Left lung (tissue), 10 donors: ENCODE results near the gene MICALL2. TPM values are rescaled to one million over a fixed set of nuclear protein-coding genes. Genes with fewer than 3 reads are reported as not detected.
A peak's percentile ranks its signal among the peaks of the same experiment; 100 is the strongest.

Experiments used
- ATAC-seq: fragments of 200-7000 bp; cut with Tn5 transposase; one replicate; pipeline ENCODE4 v1.9.1; 2020; ENCODE audit warnings: moderate library complexity
- DNase-seq, 4 donors: peaks; one replicate each; pipeline ENCODE4 v3.0.0-alpha.2; 2013 to 2020
- H3K27ac ChIP-seq, 2 donors: fragments of 200-600 bp; sonication (generic) in 1 of 2; one replicate each; pipeline versions ENCODE4 v1.5.0 to v1.8.0; 2020 to 2021
- H3K27me3 ChIP-seq, 2 donors: fragments of 200-600 bp; sonication (generic) in 1 of 2; one replicate each; pipeline versions ENCODE4 v1.5.0 to v1.8.0; 2020 to 2021
- H3K36me3 ChIP-seq, 2 donors: fragments of 200-600 bp; sonication (generic) in 1 of 2; one replicate each; pipeline versions ENCODE4 v1.5.0 to v1.8.0; 2020 to 2021
- H3K4me1 ChIP-seq, 2 donors: fragments of 200-600 bp; one replicate each; pipeline ENCODE4 v1.8.0; 2021
- H3K4me3 ChIP-seq, 2 donors: fragments of 200-600 bp; sonication (generic) in 1 of 2; one replicate each; pipeline versions ENCODE4 v1.5.0 to v1.8.0; 2020 to 2021; ENCODE audit warnings: mild to moderate bottlenecking in 1 of 2
- H3K9me3 ChIP-seq, 2 donors: fragments of 200-600 bp; sonication (generic) in 1 of 2; one replicate each; pipeline versions ENCODE4 v1.5.0 to v1.8.0; 2020 to 2021
- intact Hi-C, 2 donors: fragments of 100-400 bp; cut with DNase I; formaldehyde crosslinking; loops; one replicate each; pipeline versions ENCODE4 v1.11.2 to v1.14.2; 2022
- polyA plus RNA-seq, 6 donors: library from polyadenylated mRNA; unstranded; fragments of 120-200 nt; gene quantifications; one replicate each; pipeline ENCODE4 v1.2.1, GENCODE V29; 2013; ENCODE audit not compliant: insufficient read length in 6 of 6
- total RNA-seq, 2 donors: library from RNA; stranded (reverse); fragmentation: NEBNext Ultra II Directional; extraction: Animal tissue kit (Norgen Biotek cat#: 25700); gene quantifications; one replicate each; pipeline ENCODE4 v1.2.1, GENCODE V29; 2021
- TF ChIP-seq, protein P1 (sequence below), 2 donors: fragments of 200-600 bp; sonication (generic) in 1 of 2; IDR thresholded peaks; one replicate each; pipeline versions ENCODE4 v1.5.0 to v1.8.0; 2021; ENCODE audit warnings: antibody characterized with exemption in 2 of 2
- donor health status: DM: no; HTN: yes; CAD: no.
- donor health status: DM: no; HTN: no; CAD: no.

The MICALL2 gene
- total and polyA plus RNA-seq, 8 donors = 7.9 to 40.1 (median 14.8) TPM

DNA sequence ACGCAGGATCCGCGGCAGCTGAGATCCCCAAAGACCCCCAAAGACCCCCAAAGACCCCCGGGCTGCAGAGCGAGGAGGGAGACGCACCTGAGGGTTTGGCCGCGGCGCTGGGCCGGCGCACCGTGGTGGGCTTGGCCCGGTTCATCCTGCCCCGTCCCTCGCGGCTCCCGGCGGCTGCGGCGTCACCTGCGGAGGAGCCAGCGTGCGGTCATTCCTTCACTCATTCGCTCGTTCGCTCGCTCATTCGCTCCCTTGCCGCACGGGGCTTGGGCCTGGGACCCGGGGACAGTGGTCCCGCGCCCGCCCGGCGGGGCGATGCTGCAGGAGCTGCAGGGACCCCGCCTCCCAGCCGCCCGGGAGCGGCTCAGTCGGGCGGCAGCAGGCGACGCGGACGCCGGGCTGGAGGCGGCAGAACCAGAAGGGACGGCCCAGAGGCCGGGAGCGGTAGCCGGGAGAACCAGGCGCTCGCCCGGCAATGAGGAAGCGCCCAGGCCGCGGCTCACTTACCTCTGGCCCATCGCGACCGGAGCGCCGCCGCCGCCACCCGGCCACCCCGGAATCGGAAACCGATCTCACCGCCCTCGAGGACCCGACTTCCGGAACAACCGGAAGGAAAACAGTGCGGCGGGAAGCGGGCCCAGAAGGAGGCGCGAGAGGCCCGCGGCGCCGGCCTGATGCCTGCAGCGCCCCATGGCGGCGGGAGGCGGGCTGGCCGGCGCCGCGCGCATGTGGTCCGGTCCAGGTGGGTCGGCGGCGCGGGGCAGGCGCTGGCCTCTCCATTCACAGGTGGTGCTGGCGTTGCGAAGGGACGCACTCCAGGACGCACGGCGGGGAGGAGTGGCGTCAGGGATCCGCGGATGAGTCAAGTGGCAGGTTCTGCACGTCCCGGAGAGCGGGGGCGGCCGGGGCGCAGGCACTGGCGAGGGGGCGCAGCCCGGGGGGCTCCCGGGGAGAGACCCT is 44.8 kb upstream of the MICALL2 start, which contains the start of gene INTS1:
Gene INTS1, minus strand, starts transcription at position 574 of the 960 bp plus-strand sequence. Its CDS starts 429 bp downstream, at position 145.
- H3K27ac ChIP-seq = peak within 1 kb of the TSS; percentile 67 to 82
- H3K36me3 ChIP-seq = peaks cover 0 to 39% of the 10 kb centered on the region in 2 donors
- peak; percentile 84 to 98 (median 94) for DNase-seq
- no peaks in the 10 kb centered on the region for H3K27me3 ChIP-seq
- intact Hi-C loops = no loop called here
- peak within 1 kb of the TSS; percentile 85 to 100 for H3K4me3 ChIP-seq
- H3K4me1 ChIP-seq = peaks cover 8 to 43% of the 10 kb centered on the region in 2 donors
- no peaks in the 10 kb centered on the region for H3K9me3 ChIP-seq
- ATAC-seq = peak; percentile 97
- TF ChIP-seq, protein P1, sequence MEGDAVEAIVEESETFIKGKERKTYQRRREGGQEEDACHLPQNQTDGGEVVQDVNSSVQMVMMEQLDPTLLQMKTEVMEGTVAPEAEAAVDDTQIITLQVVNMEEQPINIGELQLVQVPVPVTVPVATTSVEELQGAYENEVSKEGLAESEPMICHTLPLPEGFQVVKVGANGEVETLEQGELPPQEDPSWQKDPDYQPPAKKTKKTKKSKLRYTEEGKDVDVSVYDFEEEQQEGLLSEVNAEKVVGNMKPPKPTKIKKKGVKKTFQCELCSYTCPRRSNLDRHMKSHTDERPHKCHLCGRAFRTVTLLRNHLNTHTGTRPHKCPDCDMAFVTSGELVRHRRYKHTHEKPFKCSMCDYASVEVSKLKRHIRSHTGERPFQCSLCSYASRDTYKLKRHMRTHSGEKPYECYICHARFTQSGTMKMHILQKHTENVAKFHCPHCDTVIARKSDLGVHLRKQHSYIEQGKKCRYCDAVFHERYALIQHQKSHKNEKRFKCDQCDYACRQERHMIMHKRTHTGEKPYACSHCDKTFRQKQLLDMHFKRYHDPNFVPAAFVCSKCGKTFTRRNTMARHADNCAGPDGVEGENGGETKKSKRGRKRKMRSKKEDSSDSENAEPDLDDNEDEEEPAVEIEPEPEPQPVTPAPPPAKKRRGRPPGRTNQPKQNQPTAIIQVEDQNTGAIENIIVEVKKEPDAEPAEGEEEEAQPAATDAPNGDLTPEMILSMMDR (IDR thresholded peaks at IDR 0.05) = peak; percentile 88 to 94

DNA sequence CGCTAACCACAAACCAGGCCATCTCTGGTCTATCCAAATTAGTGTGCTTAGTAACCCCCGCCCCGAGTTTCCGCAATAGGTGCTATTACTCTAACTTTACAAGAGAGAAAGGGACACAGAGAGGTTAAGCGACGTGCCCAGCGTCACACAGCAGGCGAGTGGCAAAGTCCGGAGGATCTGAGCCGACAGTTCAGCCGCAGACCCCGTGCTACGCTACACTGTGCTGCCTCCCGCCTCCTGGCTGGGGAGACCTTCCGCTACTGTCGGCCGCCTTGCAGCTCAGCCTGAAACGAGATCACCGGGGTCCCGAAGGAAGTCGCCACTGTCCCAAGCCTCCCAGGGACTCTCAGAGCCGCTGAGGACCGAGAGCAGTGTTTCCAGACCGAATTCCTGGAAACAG is 44.1 kb upstream of the MICALL2 start:
- DNase-seq (no peak), ATAC-seq (no peak)
- Histone ChIP-seq H3K9me3 (no peaks in the 10 kb centered on the region), H3K36me3 (peaks cover 0 to 47% of the 10 kb centered on the region in 2 donors), H3K4me3 (peak overlapping the region; percentile 85 to 100), H3K27me3 (no peaks in the 10 kb centered on the region), H3K27ac (no peak overlapping the region), H3K4me1 (peaks cover 8 to 43% of the 10 kb centered on the region in 2 donors)
- TF ChIP-seq, protein P1 (IDR thresholded peaks at IDR 0.05) = no peak
- intact Hi-C loops = no loop called here

DNA sequence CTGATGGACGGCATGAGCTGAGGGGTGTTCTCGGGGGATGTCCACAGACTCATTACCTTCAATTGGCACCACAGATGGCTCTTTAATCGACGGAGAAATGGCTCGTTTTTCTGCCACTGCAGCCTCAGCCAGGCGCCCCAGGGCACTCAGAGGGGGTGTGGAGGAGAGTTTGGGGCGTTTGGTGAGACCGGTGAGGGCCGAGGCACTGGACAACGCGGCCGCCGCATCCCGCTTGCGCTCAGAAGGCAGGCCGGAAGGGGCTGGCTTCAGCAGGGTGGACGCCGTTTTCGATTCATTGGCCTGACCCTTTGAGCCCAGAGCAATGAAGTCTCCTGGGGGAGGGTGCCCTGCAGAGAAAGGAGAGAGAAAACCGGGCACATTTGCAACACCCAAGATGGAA is 43.6 kb upstream of the MICALL2 start:
- Histone ChIP-seq H3K27me3 (no peaks in the 10 kb centered on the region), H3K9me3 (no peaks in the 10 kb centered on the region), H3K4me3 (peak overlapping the region in 1 of 2 donors; percentile 100), H3K27ac (no peak overlapping the region), H3K36me3 (peaks cover 0 to 52% of the 10 kb centered on the region in 2 donors), H3K4me1 (peaks cover 8 to 43% of the 10 kb centered on the region in 2 donors)
- ATAC-seq (no peak), DNase-seq (peak in 1 of 4 donors; percentile 62)
- intact Hi-C loops = no loop called here
- TF ChIP-seq, protein P1 (IDR thresholded peaks at IDR 0.05) = no peak

DNA sequence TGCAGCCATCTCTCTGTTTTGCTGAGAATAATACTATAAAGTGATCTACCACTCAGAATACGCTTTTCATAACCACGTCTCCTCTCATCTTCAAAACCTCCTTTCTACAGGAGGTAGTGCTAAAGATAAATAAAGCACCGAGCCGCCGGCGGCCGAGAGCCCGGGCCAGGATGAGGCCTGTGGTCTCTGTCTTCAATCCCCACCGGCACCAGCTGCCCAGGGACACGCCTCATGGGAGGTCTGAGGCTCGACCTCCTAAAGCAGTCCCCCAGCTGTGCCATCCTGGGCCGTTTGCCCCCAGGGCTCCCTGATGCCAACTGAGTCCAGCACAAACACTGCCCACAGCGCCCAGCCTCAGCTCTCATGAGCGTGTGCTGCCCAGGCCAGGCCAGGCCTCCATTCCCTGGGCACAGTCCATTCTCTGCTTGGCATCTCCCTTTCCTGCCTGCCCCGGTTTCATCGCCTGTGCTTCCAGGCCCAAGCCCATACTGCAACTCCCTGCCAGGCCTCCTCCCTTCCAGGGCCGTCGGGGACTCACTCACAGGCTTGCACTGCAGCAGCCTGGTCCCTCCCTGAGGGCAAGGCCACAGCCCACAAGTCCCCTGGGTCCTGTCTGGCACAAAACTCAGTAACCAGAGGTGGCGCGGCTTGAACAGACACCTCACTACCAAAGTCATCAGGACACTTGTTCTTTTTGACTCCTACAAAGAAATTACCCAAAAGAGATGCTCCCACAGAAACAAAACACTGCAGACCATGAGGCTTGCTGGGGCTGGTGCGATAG is 42.4 kb upstream of the MICALL2 start:
- ATAC-seq = no peak
- intact Hi-C loops = no loop called here

More for the DNA sequence above, 42.4 kb upstream of the MICALL2 start:
- H3K36me3 ChIP-seq = peaks cover 0 to 64% of the 10 kb centered on the region in 2 donors
- no peaks in the 10 kb centered on the region for H3K9me3 ChIP-seq
- peaks cover 8 to 38% of the 10 kb centered on the region in 2 donors for H3K4me1 ChIP-seq
- no peak overlapping the region for H3K4me3 ChIP-seq
- peak in 1 of 4 donors; percentile 61 for DNase-seq
- no peaks in the 10 kb centered on the region for H3K27me3 ChIP-seq
- TF ChIP-seq, protein P1 (IDR thresholded peaks at IDR 0.05) = no peak
- no peak overlapping the region for H3K27ac ChIP-seq
